HUES6 (cell line): Measurements from ENCODE around the gene DNAJC15.
"Not testable (repeated sequence)": the region's sequence is repeated elsewhere in the genome, so short reads cannot be mapped to it uniquely, and the experiment has no call there.

ENCODE experiments used
- H3K27ac ChIP-seq: 2 replicates; pipeline ENCODE4 v1.7.0; 2013; ENCODE audit warnings: low read depth, mild to moderate bottlenecking, low read length, inconsistent platforms
- H3K27me3 ChIP-seq: 2 replicates; pipeline ENCODE4 v1.6.1; 2013; ENCODE audit warnings: low read length; ENCODE audit not compliant: control insufficient read depth, insufficient read depth
- H3K36me3 ChIP-seq: 2 replicates; pipeline ENCODE4 v1.6.1; 2013; ENCODE audit warnings: low read length; ENCODE audit not compliant: control insufficient read depth, insufficient read depth
- H3K4me1 ChIP-seq: 2 replicates; pipeline ENCODE4 v1.6.1; 2013; ENCODE audit warnings: low read length; ENCODE audit not compliant: control insufficient read depth, insufficient read depth
- H3K4me3 ChIP-seq: 2 replicates; pipeline ENCODE4 v1.5.1; 2013; ENCODE audit warnings: low read depth, low read length
- H3K9ac ChIP-seq: one replicate; pipeline ENCODE4 v1.6.1; 2013; ENCODE audit warnings: mild to moderate bottlenecking, low read length
- H3K9me3 ChIP-seq: 2 replicates; pipeline ENCODE4 v1.6.1; 2013; ENCODE audit warnings: low read depth, low read length; ENCODE audit not compliant: control insufficient read depth, insufficient read depth

Gene DNAJC15

DNA sequence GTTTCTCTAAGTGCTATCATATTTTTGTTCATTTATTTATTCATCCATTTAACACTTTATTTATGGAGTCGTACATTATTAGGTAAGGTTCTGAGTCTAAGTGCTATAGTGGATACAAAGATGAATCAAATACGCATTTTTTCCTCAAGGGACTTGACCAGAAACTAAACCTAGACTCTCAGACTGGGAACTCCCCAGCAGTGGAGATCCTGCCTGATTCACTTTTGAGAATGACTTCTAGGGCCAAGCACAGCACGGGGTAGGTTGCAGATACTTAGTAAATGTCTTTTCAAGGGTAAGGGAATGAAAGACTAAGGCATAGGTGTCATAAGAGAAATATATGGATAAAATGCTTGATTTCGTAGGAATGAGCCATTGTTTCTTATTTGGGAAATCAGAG, 7.2 kb downstream of the DNAJC15 start:
- Histone ChIP-seq H3K9me3 (peaks cover 3% of the 10 kb centered on the region; the same call in 1 of the 2 replicates), H3K4me1 (no peaks in the 10 kb centered on the region), H3K4me3 (no peak overlapping the region), H3K36me3 (peaks cover 3% of the 10 kb centered on the region; the same call in 1 of the 2 replicates), H3K27ac (no peak overlapping the region), H3K9ac (no peak overlapping the region), H3K27me3 (no peaks in the 10 kb centered on the region)

- no peak overlapping the region for H3K27ac ChIP-seq
- H3K9me3 ChIP-seq = peaks cover 3% of the 10 kb centered on the region; the same call in 1 of the 2 replicates
- no peak overlapping the region for H3K4me3 ChIP-seq
- H3K9ac ChIP-seq = no peak overlapping the region
- H3K36me3 ChIP-seq = peaks cover 3% of the 10 kb centered on the region; the same call in 1 of the 2 replicates
- H3K27me3 ChIP-seq = no peaks in the 10 kb centered on the region
- H3K4me1 ChIP-seq = no peaks in the 10 kb centered on the region
Observed at GRCh38 chr13:43031881-43032280, 8.5 kb downstream of the DNAJC15 start.

DNA sequence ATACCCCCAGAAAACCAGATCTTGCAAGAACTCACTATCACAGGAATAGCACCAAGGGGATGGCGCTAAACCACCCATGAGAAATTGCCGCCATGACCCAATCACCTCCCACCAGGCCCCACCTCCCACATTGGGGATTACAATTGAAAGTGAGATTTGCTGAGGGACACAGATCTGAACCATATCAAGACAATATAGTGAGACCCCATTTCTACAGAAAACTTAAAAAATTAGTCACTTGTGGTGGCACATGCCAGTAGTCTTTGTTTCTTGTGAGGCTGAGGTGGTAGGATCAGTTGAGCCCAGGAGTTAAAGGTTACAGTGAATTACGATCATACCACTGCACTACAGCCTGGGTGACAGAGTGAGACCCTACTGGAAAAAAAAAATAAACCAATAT, 9.7 kb downstream of the DNAJC15 start:
- H3K4me1 ChIP-seq = no peaks in the 10 kb centered on the region
- no peak overlapping the region for H3K27ac ChIP-seq
- H3K9me3 ChIP-seq = peaks cover 3% of the 10 kb centered on the region; the same call in 1 of the 2 replicates
- peaks cover 3% of the 10 kb centered on the region; the same call in 1 of the 2 replicates for H3K36me3 ChIP-seq
- H3K4me3 ChIP-seq = no peak overlapping the region
- no peak overlapping the region for H3K9ac ChIP-seq
- no peaks in the 10 kb centered on the region for H3K27me3 ChIP-seq

DNA sequence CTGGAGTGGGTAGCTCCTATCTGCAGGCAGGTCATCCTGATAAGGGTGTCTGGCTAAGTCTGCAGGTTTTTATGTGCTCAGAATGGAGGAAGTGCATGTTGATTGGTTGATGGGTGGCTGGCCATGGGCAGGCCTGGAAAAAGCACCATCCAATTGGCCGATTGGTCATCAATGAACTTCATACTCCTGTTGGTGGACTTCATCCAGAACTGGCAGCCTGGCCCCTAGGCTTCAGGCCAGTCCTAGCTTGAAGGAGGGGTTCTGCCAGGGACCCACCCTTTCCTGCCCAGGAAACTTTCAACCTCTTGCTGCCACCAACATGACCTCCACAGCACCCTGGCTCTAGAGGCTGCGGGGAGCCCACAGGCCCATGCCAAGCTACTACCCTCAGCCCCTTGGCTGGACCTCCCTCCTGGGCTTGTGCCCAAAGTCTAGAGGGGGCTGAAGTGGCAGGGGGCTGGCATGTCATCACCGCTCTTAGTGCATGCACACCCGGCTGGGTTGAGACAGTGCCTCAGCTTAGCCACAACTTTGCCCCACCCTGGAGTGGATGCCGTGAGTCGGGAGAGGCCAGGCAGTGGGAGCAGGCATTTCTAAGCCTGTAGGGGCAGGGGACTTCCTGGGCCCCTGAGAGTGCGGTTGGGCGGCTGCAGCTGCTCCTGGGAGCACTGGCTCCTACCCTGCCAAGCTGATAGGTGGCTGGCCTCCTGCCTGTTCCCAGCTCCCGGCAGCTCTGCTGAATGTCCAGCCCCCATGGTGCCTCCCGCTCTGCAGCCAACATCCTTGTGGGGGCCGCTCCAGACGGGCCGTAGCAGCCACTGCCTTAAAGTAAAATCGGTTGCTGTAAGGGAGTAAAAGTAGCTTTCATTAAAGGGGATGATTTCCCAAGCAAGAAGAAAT, 13.2 kb downstream of the DNAJC15 start:
- Histone ChIP-seq H3K36me3 (peaks cover 3% of the 10 kb centered on the region; the same call in 1 of the 2 replicates), H3K9me3 (peaks cover 6% of the 10 kb centered on the region; the same call in 1 of the 2 replicates), H3K27ac (no peak overlapping the region), H3K9ac (no peak overlapping the region), H3K4me3 (no peak overlapping the region), H3K27me3 (no peaks in the 10 kb centered on the region), H3K4me1 (peaks cover 13% of the 10 kb centered on the region)

DNA sequence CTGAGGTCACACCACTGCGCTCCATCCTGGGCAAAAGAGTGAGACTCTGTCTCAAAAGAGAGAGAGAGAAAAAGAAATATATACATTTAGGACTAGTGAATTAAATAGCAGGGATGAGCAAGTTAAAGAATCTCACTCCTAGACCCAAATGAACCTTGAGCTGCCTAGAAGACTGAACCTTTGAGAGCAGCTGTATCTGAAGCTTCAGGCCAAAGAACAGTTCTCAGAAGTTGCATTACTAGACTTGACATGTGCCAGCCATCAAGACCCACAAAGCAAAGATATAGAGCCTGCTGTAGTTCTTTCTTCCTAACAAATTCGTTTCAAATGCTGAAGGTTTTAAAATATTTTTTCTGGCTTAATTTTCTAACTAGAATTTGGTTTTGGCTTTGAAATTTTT, 16.6 kb downstream of the DNAJC15 start:
- H3K27me3 ChIP-seq = no peaks in the 10 kb centered on the region
- H3K4me1 ChIP-seq = peaks cover 21% of the 10 kb centered on the region
- H3K4me3 ChIP-seq = no peak overlapping the region
- H3K27ac ChIP-seq = no peak overlapping the region
- H3K9ac ChIP-seq = no peak overlapping the region
- H3K9me3 ChIP-seq = peaks cover 3% of the 10 kb centered on the region; the same call in 1 of the 2 replicates
- no peaks in the 10 kb centered on the region for H3K36me3 ChIP-seq

DNA sequence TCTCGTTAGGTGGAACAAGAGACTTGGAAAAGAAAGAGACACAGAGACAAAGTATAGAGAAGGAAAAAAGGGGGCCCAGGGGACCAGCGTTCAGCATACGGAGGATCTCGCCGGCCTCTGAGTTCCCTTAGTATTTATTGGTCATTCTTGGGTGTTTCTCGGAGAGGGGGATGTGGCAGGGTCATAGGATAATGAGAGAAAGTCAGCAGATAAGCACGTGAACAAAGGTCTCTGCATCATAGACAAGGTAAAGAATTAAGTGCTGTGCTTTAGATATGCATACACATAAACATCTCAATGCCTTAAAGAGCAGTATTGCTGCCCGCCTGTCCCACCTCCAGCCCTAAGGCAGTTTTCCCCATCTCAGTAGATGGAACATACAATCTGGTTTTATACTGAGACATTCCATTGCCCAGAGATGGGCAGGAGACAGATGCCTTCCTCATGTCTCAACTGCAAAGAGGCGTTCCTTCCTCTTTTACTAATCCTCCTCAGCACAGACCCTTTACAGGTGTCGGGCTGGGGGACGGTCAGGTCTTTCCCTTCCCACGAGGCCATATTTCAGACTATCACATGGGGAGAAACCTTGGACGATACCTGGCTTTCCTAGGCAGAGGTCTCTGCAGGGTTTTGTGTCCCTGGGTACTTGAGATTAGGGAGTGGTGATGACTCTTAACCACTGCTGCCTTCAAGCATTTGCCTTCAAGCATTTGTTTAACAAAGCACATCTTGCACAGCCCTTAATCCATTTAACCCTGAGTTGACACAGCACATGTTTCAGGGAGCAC, 17.4 kb downstream of the DNAJC15 start:
- peaks cover 21% of the 10 kb centered on the region for H3K4me1 ChIP-seq
- H3K4me3 ChIP-seq, H3K36me3 ChIP-seq, H3K27me3 ChIP-seq, H3K9ac ChIP-seq, H3K27ac ChIP-seq, H3K9me3 ChIP-seq: not testable (repeated sequence)

DNA sequence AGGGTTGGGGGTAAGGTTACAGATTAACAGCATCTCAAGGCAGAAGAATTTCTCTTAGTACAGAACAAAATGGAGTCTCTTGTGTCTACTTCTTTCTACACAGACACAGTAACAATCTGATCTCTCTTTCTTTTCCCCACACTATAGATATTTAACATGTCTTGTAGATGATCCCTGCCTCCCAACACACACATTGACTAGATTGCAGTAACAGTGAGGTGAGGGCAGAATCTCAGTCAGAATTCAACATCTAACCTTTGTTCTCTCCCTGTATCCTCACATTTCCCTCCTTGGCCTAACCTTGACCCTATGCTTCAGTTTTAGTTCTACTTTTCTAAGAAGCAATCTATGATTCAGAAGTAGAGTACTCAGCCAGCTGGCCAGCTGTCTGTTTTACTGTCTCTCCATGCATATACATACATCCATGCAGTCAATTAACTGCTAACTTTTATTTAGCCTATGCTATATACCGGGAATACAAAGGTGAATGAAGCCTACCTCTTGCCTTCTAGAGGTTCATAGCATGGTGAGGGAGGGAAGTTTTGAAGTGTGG, 18.1 kb downstream of the DNAJC15 start:
- Histone ChIP-seq H3K27ac (no peak overlapping the region), H3K36me3 (no peaks in the 10 kb centered on the region), H3K4me3 (no peak overlapping the region), H3K9me3 (peaks cover 3% of the 10 kb centered on the region; the same call in 1 of the 2 replicates), H3K27me3 (no peaks in the 10 kb centered on the region), H3K9ac (no peak overlapping the region), H3K4me1 (peaks cover 21% of the 10 kb centered on the region)

DNA sequence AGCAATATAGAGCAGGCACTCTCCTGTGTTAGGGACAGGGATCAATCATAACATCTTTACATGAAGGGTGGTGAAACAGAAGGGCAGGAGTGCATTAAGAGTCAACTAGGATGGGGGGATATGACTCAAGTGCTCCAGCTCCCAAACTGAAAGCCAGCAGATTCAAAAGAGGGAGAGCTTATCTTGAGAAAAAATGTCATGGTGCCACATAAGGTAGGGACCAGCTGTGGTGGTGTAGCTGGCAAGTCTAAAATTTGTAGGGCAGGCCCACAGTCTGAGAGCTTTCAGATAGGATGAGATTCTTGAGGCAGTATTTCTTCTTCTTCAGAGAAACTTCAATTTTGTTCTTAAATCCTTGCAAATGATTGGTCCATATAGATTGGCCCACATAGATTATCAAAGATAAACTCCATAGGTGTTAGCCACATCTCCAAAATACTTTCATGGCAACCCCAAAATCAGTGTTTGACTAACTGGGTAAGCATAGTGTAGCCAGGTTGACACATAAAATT, 19.1 kb downstream of the DNAJC15 start:
- Histone ChIP-seq H3K9me3 (peaks cover 3% of the 10 kb centered on the region; the same call in 1 of the 2 replicates), H3K27ac (no peak overlapping the region), H3K27me3 (no peaks in the 10 kb centered on the region), H3K4me3 (no peak overlapping the region), H3K4me1 (peaks cover 21% of the 10 kb centered on the region), H3K36me3 (no peaks in the 10 kb centered on the region), H3K9ac (no peak overlapping the region)

GRCh38 chr13:43044720-43045301, 21.4 kb downstream of the DNAJC15 start:
- Histone ChIP-seq H3K36me3 (no peaks in the 10 kb centered on the region), H3K9me3 (peaks cover 2% of the 10 kb centered on the region; the same call in 1 of the 2 replicates), H3K9ac (no peak overlapping the region), H3K4me1 (peaks cover 21% of the 10 kb centered on the region), H3K27ac (no peak overlapping the region), H3K27me3 (no peaks in the 10 kb centered on the region), H3K4me3 (no peak overlapping the region)

DNA sequence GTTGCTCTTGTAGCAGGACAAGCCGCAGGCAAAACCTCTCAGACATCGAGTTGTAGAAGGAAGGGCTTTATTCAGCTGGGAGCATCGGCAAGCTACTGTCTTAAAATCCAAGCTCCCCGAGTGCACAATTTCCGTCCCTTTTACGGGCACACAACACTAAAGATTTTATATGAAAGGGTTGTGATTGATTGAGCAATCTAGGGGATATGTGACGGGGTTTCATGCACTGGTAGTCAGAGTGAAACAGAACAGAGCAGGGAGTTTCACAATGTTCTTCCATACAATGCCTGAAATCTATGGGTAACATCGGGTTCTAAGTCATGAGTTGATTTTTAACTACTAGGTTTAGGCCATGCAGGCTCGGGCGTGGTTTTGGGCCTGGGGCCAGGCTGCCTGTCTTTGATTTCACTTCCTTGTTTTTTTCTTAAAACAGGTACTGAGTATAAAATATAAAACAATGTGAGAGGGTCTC, 22.0 kb downstream of the DNAJC15 start:
- not testable (repeated sequence) for H3K36me3 ChIP-seq, H3K27me3 ChIP-seq, H3K4me3 ChIP-seq, H3K9me3 ChIP-seq, H3K9ac ChIP-seq, H3K27ac ChIP-seq
- peaks cover 18% of the 10 kb centered on the region for H3K4me1 ChIP-seq
